ENCODE measurements around the gene PRDX5. TPM values are rescaled to one million over a fixed set of nuclear protein-coding genes. Genes with fewer than 3 reads are reported as not detected.
A peak's percentile ranks its signal among the peaks of the same experiment; 100 is the strongest.

Gene PRDX5
- total and polyA plus RNA-seq, 9 of the 15 experiments (the other 6 are each of a cell fraction or from before 2014, with no cell fraction given), result 40.8 to 327 (median 204) TPM

DNA sequence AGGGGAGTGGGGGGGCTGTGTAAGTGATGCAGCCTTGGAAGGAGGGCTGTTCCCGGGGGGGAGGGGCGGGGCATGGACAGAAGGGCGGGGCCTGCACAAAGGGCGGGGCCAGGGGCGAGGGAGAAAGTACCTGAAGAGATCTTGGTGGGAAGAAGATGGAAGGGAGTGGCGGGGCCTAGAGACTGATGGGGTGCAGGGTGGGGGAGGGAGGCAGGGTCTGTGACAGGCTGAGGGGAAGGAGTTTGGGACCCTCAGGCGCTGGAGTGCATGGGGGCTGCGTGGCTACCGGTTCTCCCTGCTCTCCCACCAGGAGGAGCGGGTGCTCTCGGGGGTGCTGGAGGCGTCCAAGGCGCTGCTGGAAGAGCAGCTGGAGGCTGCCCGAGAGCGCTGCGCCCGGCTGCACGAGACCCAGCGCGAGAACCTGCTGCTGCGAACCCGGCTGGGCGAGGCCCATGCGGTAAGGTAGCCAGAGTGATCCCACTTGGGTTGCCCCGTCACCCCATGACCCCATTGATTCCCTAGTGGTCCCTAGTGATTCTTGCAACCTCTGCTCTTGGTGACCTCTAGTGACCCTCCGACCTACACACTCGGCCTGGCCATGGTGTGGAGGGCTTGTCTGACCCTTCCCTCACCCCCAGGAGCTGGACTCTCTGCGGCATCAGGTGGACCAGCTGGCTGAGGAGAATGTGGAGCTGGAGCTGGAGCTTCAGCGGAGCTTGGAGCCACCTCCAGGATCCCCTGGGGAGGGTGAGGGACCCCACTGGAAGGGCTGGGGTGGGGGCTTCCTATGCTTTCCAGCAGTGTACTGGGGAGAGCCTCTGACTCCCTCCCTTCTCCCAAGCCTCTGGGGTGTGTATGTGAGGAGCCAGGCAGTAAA is 25.2 kb downstream of the PRDX5 start (continued):
- TF ChIP-seq, protein P1, sequence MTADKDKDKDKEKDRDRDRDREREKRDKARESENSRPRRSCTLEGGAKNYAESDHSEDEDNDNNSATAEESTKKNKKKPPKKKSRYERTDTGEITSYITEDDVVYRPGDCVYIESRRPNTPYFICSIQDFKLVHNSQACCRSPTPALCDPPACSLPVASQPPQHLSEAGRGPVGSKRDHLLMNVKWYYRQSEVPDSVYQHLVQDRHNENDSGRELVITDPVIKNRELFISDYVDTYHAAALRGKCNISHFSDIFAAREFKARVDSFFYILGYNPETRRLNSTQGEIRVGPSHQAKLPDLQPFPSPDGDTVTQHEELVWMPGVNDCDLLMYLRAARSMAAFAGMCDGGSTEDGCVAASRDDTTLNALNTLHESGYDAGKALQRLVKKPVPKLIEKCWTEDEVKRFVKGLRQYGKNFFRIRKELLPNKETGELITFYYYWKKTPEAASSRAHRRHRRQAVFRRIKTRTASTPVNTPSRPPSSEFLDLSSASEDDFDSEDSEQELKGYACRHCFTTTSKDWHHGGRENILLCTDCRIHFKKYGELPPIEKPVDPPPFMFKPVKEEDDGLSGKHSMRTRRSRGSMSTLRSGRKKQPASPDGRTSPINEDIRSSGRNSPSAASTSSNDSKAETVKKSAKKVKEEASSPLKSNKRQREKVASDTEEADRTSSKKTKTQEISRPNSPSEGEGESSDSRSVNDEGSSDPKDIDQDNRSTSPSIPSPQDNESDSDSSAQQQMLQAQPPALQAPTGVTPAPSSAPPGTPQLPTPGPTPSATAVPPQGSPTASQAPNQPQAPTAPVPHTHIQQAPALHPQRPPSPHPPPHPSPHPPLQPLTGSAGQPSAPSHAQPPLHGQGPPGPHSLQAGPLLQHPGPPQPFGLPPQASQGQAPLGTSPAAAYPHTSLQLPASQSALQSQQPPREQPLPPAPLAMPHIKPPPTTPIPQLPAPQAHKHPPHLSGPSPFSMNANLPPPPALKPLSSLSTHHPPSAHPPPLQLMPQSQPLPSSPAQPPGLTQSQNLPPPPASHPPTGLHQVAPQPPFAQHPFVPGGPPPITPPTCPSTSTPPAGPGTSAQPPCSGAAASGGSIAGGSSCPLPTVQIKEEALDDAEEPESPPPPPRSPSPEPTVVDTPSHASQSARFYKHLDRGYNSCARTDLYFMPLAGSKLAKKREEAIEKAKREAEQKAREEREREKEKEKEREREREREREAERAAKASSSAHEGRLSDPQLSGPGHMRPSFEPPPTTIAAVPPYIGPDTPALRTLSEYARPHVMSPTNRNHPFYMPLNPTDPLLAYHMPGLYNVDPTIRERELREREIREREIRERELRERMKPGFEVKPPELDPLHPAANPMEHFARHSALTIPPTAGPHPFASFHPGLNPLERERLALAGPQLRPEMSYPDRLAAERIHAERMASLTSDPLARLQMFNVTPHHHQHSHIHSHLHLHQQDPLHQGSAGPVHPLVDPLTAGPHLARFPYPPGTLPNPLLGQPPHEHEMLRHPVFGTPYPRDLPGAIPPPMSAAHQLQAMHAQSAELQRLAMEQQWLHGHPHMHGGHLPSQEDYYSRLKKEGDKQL (CRISPR knock-in tag; IDR thresholded peaks at IDR 0.05; ENCODE audit: borderline replicate concordance), result no peak
- TF ChIP-seq HNRNPH1 (optimal IDR thresholded peaks at IDR 0.05; ENCODE audit: low read depth, low read length) (no peak), TEAD2 (tag; IDR thresholded peaks at IDR 0.05) (no peak), DACH1 (IDR thresholded peaks at IDR 0.05; ENCODE audit: partially characterized antibody) (no peak), ZNF311 (CRISPR knock-in tag; IDR thresholded peaks at IDR 0.05) (no peak), ZNF175 (CRISPR knock-in tag; IDR thresholded peaks at IDR 0.05; ENCODE audit: low read depth) (no peak), JUNB (CRISPR knock-in tag; conservative IDR thresholded peaks at IDR 0.05) (no peak), ZNF12 (CRISPR knock-in tag; IDR thresholded peaks at IDR 0.05) (no peak), BCL6 (CRISPR knock-in tag; IDR thresholded peaks at IDR 0.05) (no peak)
- TF ChIP-seq, protein P2, sequence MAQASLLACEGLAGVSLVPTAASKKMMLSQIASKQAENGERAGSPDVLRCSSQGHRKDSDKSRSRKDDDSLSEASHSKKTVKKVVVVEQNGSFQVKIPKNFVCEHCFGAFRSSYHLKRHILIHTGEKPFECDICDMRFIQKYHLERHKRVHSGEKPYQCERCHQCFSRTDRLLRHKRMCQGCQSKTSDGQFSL (CRISPR knock-in tag; IDR thresholded peaks at IDR 0.05), result peak; percentile 74
- TF ChIP-seq, protein P2 (tag; IDR thresholded peaks at IDR 0.05), result no peak
- TF ChIP-seq, protein P3, sequence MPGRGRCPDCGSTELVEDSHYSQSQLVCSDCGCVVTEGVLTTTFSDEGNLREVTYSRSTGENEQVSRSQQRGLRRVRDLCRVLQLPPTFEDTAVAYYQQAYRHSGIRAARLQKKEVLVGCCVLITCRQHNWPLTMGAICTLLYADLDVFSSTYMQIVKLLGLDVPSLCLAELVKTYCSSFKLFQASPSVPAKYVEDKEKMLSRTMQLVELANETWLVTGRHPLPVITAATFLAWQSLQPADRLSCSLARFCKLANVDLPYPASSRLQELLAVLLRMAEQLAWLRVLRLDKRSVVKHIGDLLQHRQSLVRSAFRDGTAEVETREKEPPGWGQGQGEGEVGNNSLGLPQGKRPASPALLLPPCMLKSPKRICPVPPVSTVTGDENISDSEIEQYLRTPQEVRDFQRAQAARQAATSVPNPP (IDR thresholded peaks at IDR 0.05; ENCODE audit: borderline replicate concordance, insufficient read depth, insufficient read length), result no peak
- TF ChIP-seq, protein P4, sequence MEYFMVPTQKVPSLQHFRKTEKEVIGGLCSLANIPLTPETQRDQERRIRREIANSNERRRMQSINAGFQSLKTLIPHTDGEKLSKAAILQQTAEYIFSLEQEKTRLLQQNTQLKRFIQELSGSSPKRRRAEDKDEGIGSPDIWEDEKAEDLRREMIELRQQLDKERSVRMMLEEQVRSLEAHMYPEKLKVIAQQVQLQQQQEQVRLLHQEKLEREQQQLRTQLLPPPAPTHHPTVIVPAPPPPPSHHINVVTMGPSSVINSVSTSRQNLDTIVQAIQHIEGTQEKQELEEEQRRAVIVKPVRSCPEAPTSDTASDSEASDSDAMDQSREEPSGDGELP (CRISPR knock-in tag; IDR thresholded peaks at IDR 0.05; ENCODE audit: borderline replicate concordance), result 0 out of 2 replicates have a peak, but pooled peaks have one; percentile 1
